Hematopoietic multipotent progenitor cell treated with erythropoietin and hydrocortisone succinate and interleukin-3 and kit ligand, for 17 days (in vitro differentiated cells): ENCODE data around the gene KDM4B.
"Not testable (repeated sequence)": the region's sequence is repeated elsewhere in the genome, so short reads cannot be mapped to it uniquely, and the experiment has no call there.

Source experiments
- DNase-seq: peaks from one replicate; pipeline ENCODE4 v3.0.0-alpha.2; 2015; ENCODE audit warnings: low spot score

KDM4B gene

DNA sequence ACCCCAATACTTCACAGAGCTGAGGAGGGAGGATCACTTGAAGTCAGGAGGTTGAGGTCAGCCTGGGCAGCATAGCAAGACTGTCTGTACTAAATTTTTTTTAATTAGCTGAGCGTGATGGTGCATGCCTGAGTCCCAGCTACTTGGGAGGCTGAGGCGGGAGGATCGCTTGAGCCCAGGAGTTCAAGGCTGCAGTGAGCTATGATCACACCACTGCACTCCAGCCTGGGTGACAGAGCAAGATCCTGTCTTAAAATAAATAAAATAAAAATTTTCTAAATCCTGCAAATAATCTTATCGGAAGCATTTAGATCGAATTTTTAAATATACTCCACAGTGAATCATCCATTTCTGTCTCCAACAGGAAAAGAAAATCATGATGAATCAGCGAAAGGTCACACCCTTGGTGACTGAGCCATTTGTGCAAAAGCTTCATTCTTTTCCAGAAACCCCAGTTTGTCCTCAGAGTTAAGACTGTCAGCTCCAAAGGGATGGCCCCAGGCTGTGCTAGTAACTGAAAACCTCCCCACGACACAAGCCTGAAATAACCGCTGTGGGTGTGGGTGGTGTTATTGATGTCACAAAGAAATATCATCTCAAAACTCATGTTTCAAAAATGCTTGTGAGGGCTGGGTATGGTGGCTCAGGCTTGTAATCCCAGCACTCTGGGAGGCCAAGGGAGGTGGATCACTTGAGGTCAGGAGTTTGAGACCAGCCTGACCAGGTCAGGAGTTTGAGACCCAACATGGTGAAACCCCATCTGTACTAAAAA is 204.1 kb downstream of the KDM4B start:
- no peak for DNase-seq

DNA sequence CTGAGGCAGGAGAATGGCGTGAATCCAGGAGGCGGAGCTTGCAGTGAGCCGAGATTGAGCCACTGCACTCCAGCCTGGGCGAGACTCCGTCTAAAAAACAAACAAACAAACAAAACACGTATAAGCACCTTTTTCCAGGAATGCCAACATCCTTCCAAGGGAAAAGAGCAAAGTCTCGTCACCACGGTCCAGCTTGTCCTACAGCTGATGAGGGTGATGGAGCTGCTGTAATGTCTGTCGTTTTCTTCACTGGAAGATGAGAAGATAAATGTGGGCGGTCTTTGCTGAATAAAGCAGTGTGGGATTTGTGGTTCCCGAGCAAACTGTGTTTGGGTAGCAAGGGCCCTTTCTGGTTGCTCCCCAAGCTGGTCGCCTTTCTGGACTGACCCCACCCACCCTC is 205.1 kb downstream of the KDM4B start:
- no peak for DNase-seq

- DNase-seq: no peak
Observed at GRCh38 chr19:5177745-5178450, 209.0 kb downstream of the KDM4B start.

DNA sequence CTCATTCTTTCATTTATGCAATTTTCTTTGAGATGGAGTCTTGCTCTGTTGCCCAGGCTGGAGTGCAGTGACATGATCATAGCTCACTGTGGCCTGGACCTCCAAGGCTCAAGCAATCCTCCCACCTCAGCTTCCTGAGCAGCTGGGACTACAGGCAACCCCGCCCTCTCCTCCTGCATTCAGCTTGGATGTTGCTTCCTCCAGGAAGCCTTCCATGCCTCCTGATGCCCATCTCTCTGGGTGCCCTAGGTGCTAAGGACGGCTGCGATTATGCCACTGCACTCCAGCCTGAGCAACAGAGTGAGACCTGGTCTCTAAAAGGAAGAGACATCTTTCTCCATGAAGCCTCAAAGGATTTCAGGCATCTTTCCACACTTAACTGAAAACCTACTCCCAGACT is 209.9 kb downstream of the KDM4B start:
- no peak for DNase-seq

DNA sequence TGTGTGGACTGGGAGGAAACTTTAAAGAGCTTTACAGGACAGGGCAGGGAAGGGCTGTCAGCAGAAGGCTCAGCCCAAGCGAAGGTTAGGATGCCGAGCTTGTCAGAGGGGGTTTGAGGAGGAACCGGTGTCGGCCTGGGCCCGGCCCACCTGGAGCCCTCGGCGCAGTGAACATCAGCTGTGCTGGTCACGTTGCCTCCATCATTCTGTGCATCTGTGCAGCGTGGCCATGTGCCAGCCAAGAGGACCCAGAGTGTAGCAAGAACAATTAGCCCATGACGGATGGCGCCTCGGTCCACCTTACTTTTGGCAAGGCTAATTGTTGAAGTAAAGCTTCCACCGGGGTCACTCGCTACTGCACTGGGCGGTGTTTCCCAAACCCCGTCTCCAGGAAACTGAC is 210.3 kb downstream of the KDM4B start:
- DNase-seq: no peak

GRCh38 chr19:5181329-5181728 is 212.4 kb downstream of the KDM4B start:
- DNase-seq: no peak

DNA sequence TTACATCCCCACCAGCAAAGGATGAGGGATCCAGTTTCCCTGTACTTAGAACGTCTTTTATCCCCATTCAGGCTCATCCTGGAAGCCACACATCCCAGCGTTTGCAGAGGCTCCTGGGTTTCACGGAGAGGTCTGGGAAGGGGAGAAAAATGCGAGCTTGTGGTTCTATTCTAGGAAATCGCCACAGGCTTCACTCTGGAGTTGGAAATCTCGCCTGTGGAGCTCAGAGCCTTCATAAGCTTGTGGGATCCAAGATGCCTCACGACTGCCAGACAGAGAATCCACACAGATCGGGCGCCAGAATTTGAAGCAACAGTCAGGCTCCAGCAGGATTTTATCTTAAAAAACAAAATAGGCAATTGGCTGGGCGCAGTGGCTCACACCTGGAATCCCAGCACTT is 213.8 kb downstream of the KDM4B start:
- no peak for DNase-seq

DNA sequence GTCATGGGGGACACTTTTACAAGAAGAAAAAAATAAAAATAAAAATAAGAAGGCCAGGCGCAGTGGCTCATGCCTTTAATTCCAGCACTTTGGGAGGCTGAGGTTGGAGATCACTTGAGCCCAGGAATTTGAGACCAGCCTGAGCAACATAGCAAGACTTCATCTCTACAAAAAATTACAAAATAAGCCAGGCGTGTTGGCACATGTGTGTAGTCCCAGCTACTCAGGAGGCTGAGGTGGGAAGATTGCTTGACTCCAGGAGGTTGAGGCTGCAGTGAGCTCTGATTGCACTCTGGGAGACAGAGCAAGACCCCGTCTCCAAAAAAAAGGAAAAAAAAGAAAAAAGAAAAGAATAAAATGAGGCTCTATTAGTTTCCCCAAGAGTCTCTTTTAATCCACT is 214.7 kb downstream of the KDM4B start:
- no peak for DNase-seq

GRCh38 chr19:5184930-5185329 is 216.0 kb downstream of the KDM4B start:
- no peak for DNase-seq

DNA sequence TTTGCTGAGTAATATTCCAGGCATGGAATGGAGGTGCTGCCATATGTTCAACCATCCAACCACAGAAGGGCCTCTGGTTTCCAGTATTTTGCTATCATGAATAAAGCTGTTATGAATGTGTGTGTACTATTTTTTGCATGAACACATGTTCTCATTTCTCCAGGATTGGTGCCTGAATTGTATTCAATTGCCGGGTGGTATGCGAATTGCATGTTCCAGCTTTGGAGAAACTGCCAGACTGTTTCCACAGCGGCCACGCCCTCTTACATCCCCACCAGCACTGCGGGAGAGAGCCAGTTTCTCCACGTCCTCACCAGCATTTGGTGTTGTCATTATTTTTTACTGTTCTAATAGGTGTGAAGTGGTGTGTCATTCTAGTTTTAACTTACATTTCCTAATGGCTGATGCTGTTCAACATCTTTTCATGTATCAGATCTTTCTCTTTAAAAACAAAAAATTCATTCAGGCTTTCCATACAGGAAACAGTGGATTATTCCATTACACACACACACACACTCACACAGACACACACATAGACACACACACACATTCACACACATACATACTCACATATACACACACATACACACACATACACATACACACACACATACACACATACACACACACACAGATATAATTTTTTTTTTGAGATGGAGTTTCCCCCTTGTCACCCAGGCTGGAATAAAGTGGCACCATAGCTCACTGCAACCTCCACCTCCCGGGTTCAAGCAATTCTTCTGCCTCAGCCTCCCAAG is 217.6 kb downstream of the KDM4B start:
- no peak for DNase-seq

GRCh38 chr19:5188548-5189317 is 219.8 kb downstream of the KDM4B start:
- no peak for DNase-seq

GRCh38 chr19:5189318-5189607 is 220.3 kb downstream of the KDM4B start:
- DNase-seq: no peak

- no peak for DNase-seq
Observed at GRCh38 chr19:5191091-5191490, 222.2 kb downstream of the KDM4B start.

DNA sequence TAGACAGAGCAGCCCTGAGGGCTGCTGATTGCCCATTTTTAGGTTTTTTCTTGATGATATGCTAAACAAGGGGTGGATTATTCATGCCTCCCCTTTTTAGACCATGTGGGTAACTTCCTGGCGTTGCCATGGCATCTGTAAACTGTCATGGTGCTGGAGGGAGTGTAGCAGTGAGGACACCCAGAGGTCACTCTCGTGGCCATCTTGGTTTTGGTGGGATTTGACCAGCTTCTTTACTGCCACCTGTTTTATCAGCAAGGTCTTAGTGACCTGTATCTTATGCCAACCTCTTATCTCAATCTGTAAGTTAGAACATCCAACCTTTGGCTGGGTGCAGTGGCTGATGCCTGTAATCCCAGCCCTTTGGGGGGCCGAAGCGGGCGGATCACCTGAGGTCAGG is 223.7 kb downstream of the KDM4B start:
- DNase-seq: no peak

DNA sequence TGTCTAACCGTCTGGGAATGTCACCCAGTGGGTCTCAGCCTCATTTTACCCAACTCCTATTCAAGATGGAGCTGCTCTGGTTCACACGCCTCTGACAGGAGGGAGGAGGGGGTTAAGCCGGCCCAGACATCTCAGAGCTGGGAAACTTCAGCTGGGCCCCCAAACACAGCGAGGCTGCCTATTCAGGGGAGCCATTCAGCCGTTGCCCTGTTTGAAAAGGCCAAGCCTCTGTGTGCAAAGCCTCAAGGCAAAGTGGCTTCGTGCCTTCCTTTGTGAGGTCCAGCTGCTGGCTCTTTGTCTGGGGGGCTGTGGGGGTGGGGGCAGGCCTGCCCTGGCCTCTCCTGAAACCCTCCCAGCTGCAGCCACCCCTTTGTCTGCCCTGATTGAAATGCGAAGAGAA is 224.3 kb downstream of the KDM4B start:
- no peak for DNase-seq

DNA sequence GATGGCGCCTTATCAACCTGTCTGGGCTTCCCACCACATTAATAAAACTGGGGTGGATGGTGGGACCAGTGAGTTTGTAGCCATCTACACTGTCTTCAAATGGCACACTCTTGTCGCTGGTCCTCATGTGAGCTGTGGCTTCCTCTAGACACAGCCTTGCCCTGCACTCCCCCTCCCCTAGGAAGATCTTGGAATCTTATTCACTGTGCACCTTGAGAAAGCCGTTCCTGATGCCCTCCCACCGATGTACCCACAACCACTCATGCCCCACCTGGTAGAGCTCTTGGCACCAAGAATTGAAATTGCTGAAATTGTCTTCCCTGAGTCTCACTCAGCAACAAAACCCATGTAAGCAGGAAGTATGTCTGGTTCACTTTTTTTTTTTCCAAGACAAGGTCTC is 225.7 kb downstream of the KDM4B start:
- DNase-seq: no peak

DNA sequence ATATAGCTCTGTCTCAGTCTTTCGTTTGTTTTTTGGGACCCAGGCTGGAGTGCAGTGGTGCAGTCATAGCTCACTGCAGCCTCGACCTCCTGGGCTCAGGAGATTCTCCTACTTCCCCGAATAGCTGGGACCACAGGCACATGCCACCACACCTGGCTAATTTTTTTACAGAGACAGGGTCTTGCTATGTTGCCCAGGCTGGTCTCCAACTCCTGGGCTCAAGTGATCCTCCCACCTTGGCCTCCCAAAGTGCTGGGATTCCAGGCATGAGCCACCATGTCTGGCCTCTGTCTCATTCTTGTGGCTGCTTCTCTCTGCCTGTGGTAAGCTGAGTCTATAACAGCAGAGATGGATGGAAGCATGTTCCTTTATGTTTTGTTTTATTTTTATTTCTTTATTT is 226.7 kb downstream of the KDM4B start:
- DNase-seq: not testable (repeated sequence)

GRCh38 chr19:5196832-5197231 is 227.9 kb downstream of the KDM4B start:
- no peak for DNase-seq

GRCh38 chr19:5200844-5201243 is 231.9 kb downstream of the KDM4B start:
- no peak for DNase-seq

- DNase-seq: no peak
Observed at GRCh38 chr19:5202553-5202952, 233.6 kb downstream of the KDM4B start.
